ENCODE results near the gene ALG11. TPM values are rescaled to one million over a fixed set of nuclear protein-coding genes. Genes with fewer than 3 reads are reported as not detected.

The ALG11 gene
- 15.7 and 30.3 TPM in 2 replicates for total RNA-seq

GRCh38 chr13:52011632-52012511 is at the start of gene ALG11:
Gene ALG11 (plus strand): TSS chr13:52012398. CDS start chr13:52012419, 21 bp downstream.

GRCh38 chr13:52010890-52011631 is 1.1 kb upstream of the ALG11 start, which contains the start of gene ATP7B:
Gene ATP7B (minus strand): TSS chr13:52011450. CDS start chr13:52011337, 113 bp downstream.

GRCh38 chr13:52024481-52024880 is 12.3 kb downstream of the ALG11 start, which contains the start of gene UTP14C:
Gene UTP14C (plus strand): TSS chr13:52024691. CDS start chr13:52028805, 4,114 bp downstream.

Other genes with a start within 250 kb of the ALG11 start
- 2.9 and 3.3 TPM in 2 replicates for gene DHRS12, start 208.2 kb upstream of the ALG11 start, total RNA-seq
- not detected in 2 replicates for gene TMEM272, start 167.2 kb upstream of the ALG11 start, total RNA-seq
- gene CCDC70, start 150.4 kb upstream of the ALG11 start, total RNA-seq, result not detected in 2 replicates
- gene ATP7B, start 948 bp upstream of the ALG11 start, total RNA-seq, result 0.87 and 2.0 TPM in 2 replicates
- gene UTP14C, start 12.3 kb downstream of the ALG11 start, total RNA-seq, result 11.6 and 15.4 TPM in 2 replicates
- gene NEK5, start 116.7 kb downstream of the ALG11 start, total RNA-seq, result under 0.01 TPM in 1 of 2 replicates, not detected in the other
- 5.8 and 22.1 TPM in 2 replicates for gene NEK3, start 147.2 kb downstream of the ALG11 start, total RNA-seq